Prostate gland (tissue), 2 donors: ENCODE data around the gene EBF3.

Experiments used
- POLR2A ChIP-seq: fragments of 450-650 bp; IDR thresholded peaks from one replicate; pipeline ENCODE4 v1.6.1; 2016; ENCODE audit warnings: antibody characterized with exemption, mild to moderate bottlenecking
- POLR2AphosphoS5 ChIP-seq: sonication (generic); formaldehyde crosslinking; IDR thresholded peaks from one replicate; pipeline ENCODE4 v1.6.1; 2017; ENCODE audit warnings: antibody characterized with exemption
- TF ChIP-seq, protein P1 (sequence below), 4 experiments: fragments of 200-600 bp in 2 of 4; fragments of 450-650 bp in 2 of 4; sonication (generic) in 2 of 4; IDR thresholded peaks; 1 replicate in 3 of 4; 2 replicates in 1 of 4; pipeline ENCODE4 v1.5.1; 2016 to 2019; ENCODE audit warnings: antibody characterized with exemption in 4 of 4, mild to moderate bottlenecking in 2 of 4, moderate library complexity in 2 of 4

DNA sequence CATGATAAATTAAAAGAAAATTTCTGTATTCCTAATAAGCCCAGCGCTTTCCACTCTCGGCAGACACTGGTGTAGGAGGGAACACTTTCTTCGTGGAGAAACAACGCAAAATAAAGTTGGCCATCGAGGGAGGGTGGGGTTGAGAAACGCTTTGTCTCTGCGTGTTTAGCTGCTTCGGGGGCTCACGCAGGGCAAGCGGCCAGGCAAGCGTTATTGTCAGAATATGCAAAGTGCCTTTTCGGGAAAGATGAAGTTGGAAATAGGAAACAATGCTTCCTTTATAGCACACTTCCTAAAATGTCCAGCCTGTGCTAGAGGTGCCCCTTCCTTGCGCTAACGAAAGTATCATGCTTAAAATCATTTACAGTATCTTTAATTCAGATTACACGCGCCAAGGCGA is 1.9 kb upstream of the EBF3 start:
- no peak for TF ChIP-seq POLR2A
- TF ChIP-seq, protein P1, sequence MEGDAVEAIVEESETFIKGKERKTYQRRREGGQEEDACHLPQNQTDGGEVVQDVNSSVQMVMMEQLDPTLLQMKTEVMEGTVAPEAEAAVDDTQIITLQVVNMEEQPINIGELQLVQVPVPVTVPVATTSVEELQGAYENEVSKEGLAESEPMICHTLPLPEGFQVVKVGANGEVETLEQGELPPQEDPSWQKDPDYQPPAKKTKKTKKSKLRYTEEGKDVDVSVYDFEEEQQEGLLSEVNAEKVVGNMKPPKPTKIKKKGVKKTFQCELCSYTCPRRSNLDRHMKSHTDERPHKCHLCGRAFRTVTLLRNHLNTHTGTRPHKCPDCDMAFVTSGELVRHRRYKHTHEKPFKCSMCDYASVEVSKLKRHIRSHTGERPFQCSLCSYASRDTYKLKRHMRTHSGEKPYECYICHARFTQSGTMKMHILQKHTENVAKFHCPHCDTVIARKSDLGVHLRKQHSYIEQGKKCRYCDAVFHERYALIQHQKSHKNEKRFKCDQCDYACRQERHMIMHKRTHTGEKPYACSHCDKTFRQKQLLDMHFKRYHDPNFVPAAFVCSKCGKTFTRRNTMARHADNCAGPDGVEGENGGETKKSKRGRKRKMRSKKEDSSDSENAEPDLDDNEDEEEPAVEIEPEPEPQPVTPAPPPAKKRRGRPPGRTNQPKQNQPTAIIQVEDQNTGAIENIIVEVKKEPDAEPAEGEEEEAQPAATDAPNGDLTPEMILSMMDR (IDR thresholded peaks at IDR 0.05): no peak
- no peak for TF ChIP-seq POLR2AphosphoS5
